Astrocyte of the hippocampus (primary cell): ENCODE results near the gene LOC128125822.
A peak's percentile ranks its signal among the peaks of the same experiment; 100 is the strongest.

Experiments used
- DNase-seq: peaks from one replicate; pipeline ENCODE4 v3.0.0; 2011; ENCODE audit warnings: low read depth, low spot score

LOC128125822 gene

GRCh38 chr6:63556369-63556768 lies 15.9 kb upstream of the LOC128125822 start:
- no peak for DNase-seq

- DNase-seq: no peak
Observed at GRCh38 chr6:63558278-63558677, 14.0 kb upstream of the LOC128125822 start.

- DNase-seq: no peak
Observed at GRCh38 chr6:63560801-63561287, 11.4 kb upstream of the LOC128125822 start.

- DNase-seq: no peak
Observed at GRCh38 chr6:63561288-63561687, 11.0 kb upstream of the LOC128125822 start.

- DNase-seq: no peak
Observed at GRCh38 chr6:63563235-63563634, 9.0 kb upstream of the LOC128125822 start.

- DNase-seq: no peak
Observed at GRCh38 chr6:63565058-63565726, 7.1 kb upstream of the LOC128125822 start.

- peak; percentile 59 for DNase-seq
Observed at GRCh38 chr6:63565727-63566596, 6.3 kb upstream of the LOC128125822 start.

GRCh38 chr6:63567966-63568365 lies 4.3 kb upstream of the LOC128125822 start:
- DNase-seq: no peak

- DNase-seq: peak; percentile 88
Observed at GRCh38 chr6:63571361-63572043, 778 bp upstream of the LOC128125822 start.

GRCh38 chr6:63572747-63573075 lies 431 bp downstream of the LOC128125822 start:
- DNase-seq: no peak

GRCh38 chr6:63573076-63573898 lies 1.0 kb downstream of the LOC128125822 start:
- peak; percentile 84 for DNase-seq

GRCh38 chr6:63573899-63574553 lies 1.7 kb downstream of the LOC128125822 start:
- peak; percentile 76 for DNase-seq

GRCh38 chr6:63574554-63574900 lies 2.2 kb downstream of the LOC128125822 start:
- DNase-seq: no peak

- no peak for DNase-seq
Observed at GRCh38 chr6:63576147-63576772, 4.0 kb downstream of the LOC128125822 start.

- DNase-seq: no peak
Observed at GRCh38 chr6:63576985-63577712, 4.9 kb downstream of the LOC128125822 start.

- DNase-seq: no peak
Observed at GRCh38 chr6:63578757-63579156, 6.5 kb downstream of the LOC128125822 start.

- DNase-seq: no peak
Observed at GRCh38 chr6:63579937-63580703, 7.8 kb downstream of the LOC128125822 start.

GRCh38 chr6:63580704-63580961 lies 8.4 kb downstream of the LOC128125822 start:
- no peak for DNase-seq

GRCh38 chr6:63581355-63582013 lies 9.2 kb downstream of the LOC128125822 start:
- DNase-seq: no peak
